ENCODE measurements around the gene OR10G6. TPM values are rescaled to one million over a fixed set of nuclear protein-coding genes. Genes with fewer than 3 reads are reported as not detected.

The OR10G6 gene
- total and polyA plus RNA-seq, 2 experiments from 2014 or later, result not detected

- DNase-seq (ENCODE audit: low spot score) (no peak), ATAC-seq (no peak)
- Mint-ChIP-seq H3K36me3 (ENCODE audit: low read depth) (no peaks in the 10 kb centered on the region), H3K9me3 (no peaks in the 10 kb centered on the region), H3K4me3 (no peak overlapping the region), H3K4me1 (peaks cover 5% of the 10 kb centered on the region; the same call in 1 of the 3 replicates), H3K27ac (no peak overlapping the region), H3K27me3 (ENCODE audit: insufficient read depth, low read depth, poor library complexity) (no peaks in the 10 kb centered on the region)
- Histone ChIP-seq H3F3A (replicated peaks; ENCODE audit: low read depth) (no peaks in the 10 kb centered on the region), H3K4me1 (ENCODE audit: insufficient read depth) (0 out of 2 replicates have a peak, but pooled peaks cover 2% of the 10 kb centered on the region), H4K20me1 (replicated peaks; ENCODE audit: insufficient read depth) (no peaks in the 10 kb centered on the region), H3K9me2 (ENCODE audit: insufficient read depth) (no peaks in the 10 kb centered on the region), H2AFZ (no peak overlapping the region; the same call in 1 of the 2 replicates), H3K27ac (ENCODE audit: low read depth) (no peak overlapping the region), H3K79me2 (replicated peaks; ENCODE audit: insufficient read depth) (no peaks in the 10 kb centered on the region), H3K4me2 (no peak overlapping the region), H3K27me3 (ENCODE audit: insufficient read depth) (no peaks in the 10 kb centered on the region), H3K36me3 (ENCODE audit: insufficient read depth) (no peaks in the 10 kb centered on the region), H3K4me3 (no peak overlapping the region)
- TF ChIP-seq EZH2phosphoT487 (IDR thresholded peaks at IDR 0.05; ENCODE audit: unreplicated experiment) (no peak), ZNF462 (CRISPR knock-in tag; IDR thresholded peaks at IDR 0.05) (no peak), CTCF (conservative IDR thresholded peaks at IDR 0.05; ENCODE audit: low read depth in 2 of 2) (no peak), ZNF331 (CRISPR knock-in tag; IDR thresholded peaks at IDR 0.05; ENCODE audit: low read depth) (no peak), POLR2AphosphoS5 (IDR thresholded peaks at IDR 0.05; ENCODE audit: low read depth) (no peak), ZNF114 (CRISPR knock-in tag; IDR thresholded peaks at IDR 0.05) (no peak), NANOG (IDR thresholded peaks at IDR 0.05; ENCODE audit: borderline replicate concordance) (no peak), STAT1 (IDR thresholded peaks at IDR 0.05; ENCODE audit: unreplicated experiment) (no peak), REST (IDR thresholded peaks at IDR 0.05; ENCODE audit: unreplicated experiment) (no peak), CREB1 (CRISPR knock-in tag; IDR thresholded peaks at IDR 0.05; ENCODE audit: low read depth) (no peak)
Measured at GRCh38 chr11:124043420-124043819, 48.5 kb upstream of the OR10G6 start.
